GM19467 (cell line): ENCODE data around the gene BRF1.

Source experiments
- ATAC-seq: cut with Tn5 transposase; IDR thresholded peaks from one replicate; pipeline ENCODE4 v1.9.1; 2021; ENCODE audit warnings: mild to moderate bottlenecking, moderate library complexity; ENCODE audit not compliant: unreplicated experiment

BRF1 gene

DNA sequence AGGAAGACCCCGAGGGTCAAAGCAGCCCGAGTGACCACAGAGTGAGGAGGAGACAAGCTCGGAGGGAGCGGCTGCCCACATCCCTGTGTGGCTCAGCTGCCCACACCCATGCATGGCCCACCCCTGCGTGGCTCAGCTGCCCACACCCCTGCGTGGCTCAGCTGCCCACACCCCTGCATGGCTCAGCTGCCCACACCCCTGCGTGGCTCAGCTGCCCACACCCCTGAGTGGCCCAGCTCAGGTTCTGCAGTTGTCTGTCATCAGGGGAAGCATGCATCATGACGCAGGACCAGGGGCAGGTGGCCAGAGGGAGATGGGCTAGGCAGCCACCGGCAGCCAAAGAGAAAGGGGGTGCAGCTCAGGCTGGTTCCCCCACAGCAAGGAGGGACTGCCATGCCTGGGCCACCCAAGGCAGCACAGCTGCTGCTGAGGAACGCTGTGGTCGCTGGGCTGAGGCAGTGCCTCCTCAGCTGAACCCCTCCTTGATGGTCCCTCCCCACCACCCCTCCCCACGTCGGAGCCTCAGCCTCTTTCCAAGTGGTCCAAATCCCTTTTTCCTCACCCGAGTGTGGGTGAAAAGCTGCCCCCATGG, 86.4 kb downstream of the BRF1 start:
- no peak for ATAC-seq

DNA sequence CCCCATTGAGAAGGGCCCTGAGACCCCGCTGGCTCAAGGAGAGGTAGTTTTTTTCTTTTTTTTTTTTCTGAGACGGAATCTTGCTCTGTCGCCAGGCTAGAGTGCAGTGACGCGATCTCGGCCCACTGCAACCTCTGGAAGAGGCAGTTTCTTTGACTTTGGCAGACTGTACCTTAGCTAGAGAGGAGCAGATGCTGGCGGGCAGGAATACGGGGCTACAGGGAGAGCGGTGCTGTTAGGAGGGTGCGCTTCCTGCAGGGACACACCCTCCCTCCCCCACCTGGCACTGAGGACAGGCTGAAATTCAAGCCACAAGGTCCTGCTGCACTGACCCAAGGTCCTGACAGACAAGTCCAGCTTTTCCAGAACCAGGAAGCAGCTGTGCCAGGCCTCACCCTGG, 87.4 kb downstream of the BRF1 start:
- no peak for ATAC-seq

DNA sequence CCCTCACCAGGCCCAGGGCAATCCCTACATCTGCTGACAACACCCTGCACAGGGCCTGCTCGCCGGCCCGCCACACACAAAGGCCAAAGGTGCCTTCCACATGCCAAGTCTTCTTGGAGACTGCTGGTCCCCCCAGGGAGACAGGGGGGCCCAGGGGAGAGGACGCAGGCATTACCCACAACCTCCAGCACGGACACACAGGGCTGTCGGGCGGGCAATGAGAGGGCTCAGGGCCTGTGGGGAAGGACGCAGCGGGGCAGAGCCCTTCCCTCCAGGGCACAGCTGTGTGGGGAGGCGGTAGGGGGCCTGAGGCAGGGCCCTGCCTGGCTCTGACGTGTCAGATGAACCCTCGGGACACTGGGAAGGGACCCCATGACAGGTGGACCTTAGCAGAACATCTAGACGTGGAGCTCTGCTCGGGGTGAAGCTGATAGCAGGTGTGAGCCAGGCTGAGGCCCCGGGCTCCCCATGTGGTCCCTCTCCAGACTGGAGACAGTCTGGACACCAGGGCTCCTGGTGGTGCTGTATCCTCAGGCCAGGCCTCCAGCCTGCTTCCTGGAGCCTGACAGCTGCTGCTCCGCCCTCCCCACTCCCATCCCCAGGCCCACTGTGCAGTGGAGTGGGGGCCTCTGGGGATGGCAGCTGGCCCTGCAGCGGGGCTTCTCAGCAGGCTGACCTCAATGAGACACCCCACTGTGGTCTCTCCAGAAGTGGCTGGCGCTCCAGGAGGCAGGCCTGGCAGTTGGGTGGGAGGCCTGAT, 88.1 kb downstream of the BRF1 start:
- no peak for ATAC-seq

DNA sequence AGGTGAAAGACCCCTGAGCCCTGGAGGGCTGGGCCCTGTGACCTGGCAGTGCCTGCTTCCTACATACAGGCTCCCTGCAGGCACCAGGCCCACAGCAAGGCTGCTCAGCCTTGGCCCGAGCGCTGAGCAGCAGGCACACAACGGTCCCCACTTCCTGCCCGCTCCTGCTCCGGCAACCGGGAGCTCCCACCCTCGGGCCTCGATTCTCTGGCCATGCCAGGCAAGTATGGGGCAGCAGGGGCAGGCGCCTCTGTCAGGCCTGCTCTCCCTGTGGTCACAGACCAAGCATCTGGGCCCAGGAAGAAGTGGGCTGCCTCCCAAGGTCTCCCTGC, 89.1 kb downstream of the BRF1 start:
- ATAC-seq = no peak

DNA sequence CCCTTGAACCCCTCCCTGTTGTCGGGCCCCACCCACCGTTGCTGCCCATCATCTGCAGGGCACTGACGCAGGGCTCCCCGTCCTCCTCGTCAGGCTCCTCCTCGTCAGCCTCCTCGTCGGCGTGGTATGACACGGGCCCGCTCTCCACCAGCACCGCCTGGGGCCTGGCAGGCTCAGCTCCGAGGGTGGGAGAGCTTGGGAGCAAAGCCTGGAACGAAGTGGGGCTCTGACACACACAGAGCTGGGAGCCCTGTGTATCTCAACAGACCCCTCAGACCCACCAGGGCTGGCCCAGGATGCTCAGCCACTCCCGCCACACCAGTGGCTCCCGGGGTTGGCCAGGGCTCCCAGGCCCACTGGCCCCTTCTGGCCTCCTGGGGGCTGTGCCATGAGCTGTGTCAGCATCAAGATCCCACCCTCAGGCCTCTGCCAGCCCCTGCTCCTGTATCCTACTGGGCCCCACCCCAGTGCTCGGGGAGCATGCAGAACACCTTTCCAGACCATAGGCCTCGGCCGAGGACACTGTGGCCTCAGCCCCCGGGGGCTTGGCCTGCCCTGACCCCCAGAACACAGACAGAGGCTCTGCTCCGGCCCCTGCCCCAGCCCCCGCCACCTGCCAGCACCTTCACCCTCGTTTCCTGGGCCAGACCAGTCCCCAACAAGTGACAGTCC, 89.6 kb downstream of the BRF1 start:
- no peak for ATAC-seq

DNA sequence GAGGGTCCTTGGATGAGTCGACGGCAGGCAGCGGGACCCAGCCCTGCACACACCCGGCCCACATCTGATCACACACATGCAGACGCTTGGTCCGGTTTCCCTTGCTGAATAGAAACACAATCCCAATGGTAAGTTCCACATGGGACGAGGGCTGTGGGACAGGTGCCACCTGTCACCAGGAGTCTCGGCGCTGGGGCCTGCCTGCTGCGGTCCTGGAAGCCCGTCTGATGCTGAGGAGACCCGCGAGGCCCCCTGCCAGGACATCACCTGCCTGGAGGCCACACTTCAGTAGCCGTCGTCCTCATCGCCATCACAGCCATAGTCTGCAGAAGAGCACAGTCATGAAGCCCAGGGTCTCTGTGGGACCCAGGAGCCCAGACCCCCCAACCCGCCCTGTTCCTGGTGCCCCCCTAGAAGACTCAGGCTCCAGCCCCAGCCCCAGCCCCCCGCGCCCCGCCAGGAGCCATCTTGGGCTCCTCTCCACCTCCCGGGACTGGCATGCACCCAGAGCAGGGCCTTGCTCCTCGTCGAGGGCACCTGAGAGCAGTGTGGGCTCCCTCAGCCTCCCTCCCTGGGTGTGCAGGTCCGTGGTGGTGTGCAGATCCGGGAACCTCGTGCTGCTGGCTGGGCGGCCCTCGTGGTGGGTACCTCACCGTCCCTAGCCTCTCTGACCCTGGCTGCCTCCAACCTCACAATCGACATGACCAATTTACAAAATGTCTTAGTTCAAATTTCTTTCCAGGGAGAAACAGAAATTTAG, 90.4 kb downstream of the BRF1 start:
- ATAC-seq = no peak

DNA sequence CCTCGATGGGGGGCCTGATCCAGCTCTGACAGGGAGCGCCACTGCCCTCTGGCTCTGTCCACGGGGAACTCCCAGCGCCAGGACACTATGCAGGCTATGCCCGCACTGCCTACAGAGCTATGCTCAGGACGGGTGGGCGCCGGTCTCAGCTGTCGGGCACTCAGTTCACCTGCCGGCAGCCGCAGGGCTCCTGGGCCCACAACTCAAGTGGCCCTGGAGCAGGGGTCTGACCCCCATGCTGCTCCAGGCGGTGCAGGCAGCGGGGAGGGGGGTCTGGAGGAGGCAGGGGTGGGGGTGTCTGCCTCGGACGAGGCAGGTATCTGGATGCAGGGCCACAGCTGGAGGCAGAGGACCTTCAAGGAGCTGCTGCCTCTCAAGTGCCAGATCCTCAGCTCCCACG, 91.2 kb downstream of the BRF1 start:
- no peak for ATAC-seq

DNA sequence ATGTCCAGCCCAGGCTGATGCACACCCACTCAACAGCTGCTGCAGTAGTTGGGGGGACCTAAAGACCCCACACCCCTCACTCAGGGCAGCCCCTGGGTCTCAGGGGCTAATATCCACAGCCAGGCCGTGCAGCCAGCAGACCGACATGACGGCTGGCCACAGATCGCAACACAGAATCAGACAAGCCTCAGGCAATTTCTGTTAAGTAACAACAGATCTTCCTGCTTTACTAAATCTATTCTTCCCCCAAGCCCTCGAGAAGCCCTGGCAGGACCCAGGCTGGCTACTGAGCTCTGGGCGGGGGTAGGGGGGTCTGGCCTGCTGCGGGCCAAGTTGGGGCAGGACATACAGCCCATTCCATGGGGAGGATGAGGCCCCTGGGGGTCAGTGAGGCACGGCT, 91.7 kb downstream of the BRF1 start:
- ATAC-seq = no peak

DNA sequence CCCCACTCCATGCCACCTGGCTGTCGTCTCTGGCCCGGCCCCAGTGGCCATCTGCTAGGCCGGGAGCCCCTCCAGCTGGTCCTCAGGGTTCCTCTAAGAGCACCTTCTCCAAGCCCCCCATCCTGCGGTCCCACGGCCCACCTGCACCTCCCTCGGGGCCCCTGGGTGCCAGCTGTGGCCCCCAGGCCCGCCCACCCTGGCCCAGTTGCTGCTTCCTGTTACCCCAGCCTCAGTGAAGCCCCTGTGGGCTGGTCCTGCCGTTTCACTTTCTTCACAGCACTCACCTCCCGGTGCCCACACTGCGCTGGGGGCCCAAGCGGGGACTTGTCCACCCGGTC, 92.1 kb downstream of the BRF1 start:
- no peak for ATAC-seq

DNA sequence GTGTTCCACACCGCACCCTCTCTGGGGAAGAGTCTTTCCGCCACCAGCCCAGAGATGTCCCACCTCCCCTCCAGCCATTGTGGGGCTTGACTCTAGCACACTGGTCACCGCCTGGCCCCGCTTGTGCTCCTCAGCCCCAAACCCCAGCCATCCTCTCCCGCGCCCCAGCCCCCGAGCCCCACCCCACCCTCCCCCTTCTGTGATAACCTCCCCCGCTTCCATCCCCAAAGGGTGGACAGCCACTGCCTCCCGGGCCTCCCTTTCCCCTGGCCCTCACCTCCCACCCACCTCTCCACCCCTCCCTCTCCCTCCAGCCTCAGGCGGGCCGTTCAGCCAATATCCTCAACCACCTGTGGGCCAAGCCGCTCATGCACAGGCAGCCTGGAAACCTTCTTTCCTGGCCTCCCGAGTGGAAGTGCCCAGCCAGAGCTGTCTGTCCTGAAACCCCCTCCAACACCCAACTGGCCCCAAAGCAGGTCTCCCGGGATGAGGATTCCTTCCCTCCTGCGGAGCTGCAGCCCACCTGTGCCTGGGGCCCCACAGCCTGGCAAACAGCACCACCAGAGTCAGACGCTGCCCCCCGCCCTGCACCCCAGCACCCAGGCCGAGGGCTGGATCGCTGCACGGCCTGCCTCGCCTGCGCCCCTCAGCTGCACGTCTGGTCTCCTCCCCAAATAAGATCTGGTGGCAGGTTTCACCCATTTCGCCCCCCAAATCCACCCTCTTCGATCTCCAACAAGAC, 92.6 kb downstream of the BRF1 start:
- no peak for ATAC-seq

DNA sequence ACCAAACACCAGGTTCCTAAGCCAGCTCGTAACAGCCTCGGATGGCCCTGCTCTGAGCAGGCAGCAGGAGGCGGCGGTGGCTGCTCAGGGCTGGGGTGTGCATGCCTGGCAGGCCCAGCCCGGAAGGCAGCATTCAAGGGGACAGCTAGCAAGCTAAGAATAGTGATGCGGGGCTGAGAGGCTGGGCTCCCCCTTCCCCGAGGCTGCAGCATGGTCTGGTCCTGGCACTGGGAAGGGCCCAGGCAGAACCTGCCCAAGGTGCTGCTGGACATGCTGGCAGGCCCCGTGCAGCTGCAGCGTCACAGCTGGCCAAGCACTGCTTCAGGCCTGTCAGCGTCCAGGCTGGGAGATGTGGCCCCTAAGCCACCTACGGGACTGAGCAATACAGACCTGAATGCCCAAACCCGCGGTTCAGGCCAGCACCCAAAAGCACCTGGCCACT, 93.3 kb downstream of the BRF1 start:
- ATAC-seq = no peak

DNA sequence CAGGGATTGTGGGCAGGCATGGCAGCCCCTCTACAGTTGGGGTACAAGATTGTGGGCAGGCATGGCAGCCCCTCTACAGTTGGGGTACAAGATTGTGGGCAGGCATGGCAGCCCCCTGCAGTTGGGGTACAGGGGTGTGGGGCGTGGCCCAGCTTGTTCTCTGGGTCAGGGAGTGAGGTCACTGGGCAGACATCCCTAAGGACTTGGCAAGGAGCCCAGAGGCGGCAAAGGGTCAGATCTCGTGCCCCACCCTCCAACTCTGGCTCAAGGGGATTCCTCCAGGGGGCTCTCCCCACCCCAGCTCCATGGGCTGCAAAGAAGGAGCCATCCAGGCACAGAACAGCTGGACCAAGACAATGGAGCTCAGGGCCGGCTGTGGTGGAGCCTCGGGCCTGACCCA, 93.9 kb downstream of the BRF1 start:
- no peak for ATAC-seq

DNA sequence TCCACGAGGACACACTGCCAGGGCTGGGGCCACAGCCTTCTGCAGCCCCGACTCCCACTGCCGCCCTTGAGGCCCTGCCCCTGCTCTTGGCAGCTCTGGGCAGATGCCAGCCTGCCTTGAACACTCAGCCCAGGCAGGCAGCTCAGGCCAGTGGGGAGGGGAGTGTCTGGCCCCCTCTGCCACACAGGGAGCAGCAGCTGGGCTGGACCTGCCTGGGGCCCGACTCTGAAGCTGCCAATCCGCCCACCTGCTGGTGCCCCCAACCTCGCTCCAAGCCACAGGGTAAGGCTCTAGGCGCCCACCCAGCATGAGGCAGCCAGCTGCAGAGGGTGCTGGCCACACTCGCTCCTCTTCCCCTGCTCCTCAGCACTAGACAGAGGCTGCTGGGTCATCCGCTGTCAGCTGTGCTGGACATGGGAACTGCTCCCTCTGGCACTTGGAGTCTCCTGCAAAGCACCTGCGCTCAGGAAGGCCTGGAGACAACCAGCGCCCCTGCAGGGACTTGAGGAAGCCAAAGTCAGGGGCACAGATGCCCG, 95.1 kb downstream of the BRF1 start:
- ATAC-seq = no peak

DNA sequence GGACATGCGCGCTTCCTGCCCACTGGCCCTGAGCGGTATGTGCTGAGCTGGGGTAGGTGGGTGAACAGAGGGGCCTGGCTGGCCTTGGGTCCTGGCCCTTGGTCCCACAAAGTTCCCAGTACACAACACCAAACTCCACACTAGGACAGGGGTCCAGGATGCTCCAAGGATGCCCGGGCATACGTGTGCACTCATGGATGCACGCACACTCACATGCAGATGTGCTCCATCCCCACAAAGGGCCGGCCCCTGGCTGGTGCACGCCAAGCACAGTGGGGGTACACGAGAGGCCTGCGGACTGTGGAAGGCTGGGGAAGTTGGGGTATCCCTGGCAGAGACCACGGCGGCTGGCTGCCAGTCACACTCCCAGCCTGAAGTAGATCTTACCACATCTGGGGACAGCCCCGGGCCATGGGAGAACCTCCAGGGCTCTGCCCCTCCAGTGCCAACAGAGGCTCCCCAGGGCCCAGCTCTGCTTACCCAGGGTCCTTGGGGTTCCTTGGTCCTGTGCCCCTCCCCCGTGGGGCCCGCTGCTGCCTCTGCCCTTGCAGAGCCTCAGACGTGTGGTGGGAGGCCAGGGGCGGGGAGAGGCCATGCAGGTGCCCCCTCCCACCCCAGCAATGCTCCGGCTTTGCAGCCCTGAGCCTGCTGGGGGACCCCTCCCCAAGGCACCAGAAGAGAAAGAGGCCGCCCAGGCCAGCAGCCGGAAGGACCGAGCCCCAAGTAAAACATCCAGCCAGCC, 95.7 kb downstream of the BRF1 start:
- ATAC-seq = no peak

DNA sequence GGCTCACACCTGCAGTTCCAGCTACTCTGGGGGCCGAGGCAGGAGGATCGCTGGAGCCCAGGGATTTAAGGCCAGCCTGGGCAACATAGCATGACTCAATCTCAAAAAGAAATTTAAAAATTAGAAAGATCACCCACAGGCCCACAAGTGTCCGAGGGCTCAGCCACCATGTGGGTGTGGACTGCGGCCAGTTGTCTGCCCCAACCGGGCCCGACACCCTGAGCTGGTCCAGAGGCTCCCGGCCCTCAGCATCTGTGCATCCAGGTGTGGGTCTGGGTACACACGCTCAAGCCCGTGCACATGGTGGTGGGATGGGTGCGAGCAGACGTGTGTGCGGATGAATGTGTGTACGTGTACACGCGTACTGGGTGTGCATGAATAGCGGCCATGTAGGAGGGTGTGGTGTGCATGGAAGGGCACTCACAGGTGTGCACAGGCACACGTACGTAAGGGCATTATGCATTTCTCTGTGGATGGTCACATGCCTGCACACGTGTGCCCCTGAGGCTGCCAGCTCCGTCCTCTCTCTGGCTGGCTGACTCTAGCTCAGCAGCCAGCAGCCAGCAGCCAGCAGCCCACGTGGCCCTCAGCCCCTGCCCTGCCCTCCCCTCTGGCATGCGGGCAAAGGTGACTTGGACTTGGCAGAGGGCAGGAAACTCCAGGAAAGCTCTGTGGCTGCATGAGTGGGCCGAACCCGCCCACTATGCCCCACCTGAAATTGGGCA, 96.4 kb downstream of the BRF1 start:
- no peak for ATAC-seq

DNA sequence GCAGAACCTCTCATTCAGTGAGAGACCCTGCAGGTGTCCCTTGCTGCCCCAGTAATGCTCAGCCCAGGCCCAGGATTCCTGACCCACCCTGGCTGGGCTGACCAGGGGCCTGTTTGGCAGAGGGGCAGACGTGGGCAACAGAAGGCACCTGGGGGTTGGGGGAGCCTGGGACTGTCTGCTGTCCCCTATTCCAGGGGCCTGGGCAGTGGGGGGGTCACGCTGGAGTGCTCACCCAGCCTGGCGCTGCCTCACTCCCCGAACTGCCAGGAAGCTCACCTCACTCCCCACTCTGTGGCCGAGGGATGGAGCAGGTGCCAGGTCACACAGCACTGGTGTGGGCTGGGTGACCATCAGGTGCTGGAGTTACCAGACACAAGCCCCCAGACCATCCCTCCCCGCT, 97.1 kb downstream of the BRF1 start:
- ATAC-seq = no peak

DNA sequence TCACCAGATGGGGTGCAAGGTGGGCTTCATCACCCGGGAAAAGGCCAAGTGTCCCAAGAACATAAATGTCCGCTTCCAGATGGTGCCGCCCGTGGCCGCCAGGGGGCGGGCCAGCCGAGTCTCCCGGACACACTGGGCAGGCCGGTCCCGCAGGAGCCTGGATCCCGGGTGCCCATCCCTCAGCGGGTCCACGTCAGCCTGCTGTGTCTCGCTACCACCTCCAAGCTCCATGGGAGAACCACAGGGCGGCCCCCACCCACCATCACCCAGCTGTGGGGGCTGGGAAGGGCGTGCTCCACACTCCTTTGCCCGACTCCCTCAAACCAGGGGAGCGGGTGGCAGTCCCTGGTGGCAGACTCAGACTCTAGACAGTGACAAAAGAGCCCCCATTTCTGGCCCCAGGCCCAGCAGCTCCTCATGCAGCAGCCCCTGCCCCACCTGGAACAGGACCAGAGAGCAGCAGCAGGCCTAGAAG, 97.7 kb downstream of the BRF1 start:
- no peak for ATAC-seq

DNA sequence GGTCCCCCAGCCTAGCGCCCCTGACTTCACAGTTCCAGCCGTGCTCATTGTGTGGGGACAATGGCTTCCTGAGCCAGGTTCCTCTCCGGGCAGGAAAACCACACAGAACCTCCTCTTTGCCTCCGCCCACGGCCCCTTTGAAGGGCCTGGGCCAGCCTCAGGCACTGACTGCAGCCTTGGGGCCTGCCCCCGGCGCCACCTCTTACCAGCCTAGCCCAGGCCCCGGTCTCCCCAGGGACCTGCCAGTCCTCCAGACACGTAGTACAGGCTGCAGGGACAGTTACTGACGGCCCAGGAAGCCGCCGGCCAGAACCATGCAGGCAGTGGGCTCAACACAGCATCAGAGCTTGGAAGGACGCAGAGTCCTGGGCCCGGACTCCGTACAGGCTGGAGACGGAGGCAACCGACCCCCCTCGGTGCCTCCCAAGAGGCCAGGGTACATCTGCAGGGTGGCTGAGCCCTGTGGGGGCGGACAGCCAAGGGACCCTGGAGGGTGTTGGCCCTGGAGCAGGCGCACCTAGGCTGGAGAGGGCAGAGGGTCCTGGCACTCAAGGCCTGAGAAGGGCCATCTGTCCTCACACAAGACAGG, 98.8 kb downstream of the BRF1 start:
- no peak for ATAC-seq
